PC-9 (cell line): ENCODE measurements around the gene NFE2L3. TPM values are rescaled to one million over a fixed set of nuclear protein-coding genes. Genes with fewer than 3 reads are reported as not detected.

ENCODE experiments used
- BruUV-seq: library from RNA; stranded (reverse); fragments of 400-500 nt; replicated peaks from 2 replicates; lab custom pipeline; 2021; lab: Mats Ljungman, UMichigan
- CTCF ChIA-PET: fragments of 300-600 bp; sonication (Branson Sonifier 250); formaldehyde crosslinking; loops from one replicate; lab custom pipeline; 2022; ENCODE audit warnings: antibody characterized with exemption; lab: Charles Lee
- POLR2A ChIA-PET: fragments of 300-600 bp; sonication (Branson Sonifier 250); formaldehyde crosslinking; loops from one replicate; lab custom pipeline; 2022; ENCODE audit warnings: antibody characterized with exemption; ENCODE audit not compliant: unreplicated experiment; lab: Charles Lee
- DNase-seq, 2 experiments: peaks; one replicate each; pipeline versions ENCODE4 v3.0.0 to v3.0.0-alpha.2; 2015 to 2022; ENCODE audit warnings: mixed read lengths in 1 of 2
- H2AFZ ChIP-seq: fragments of 200-600 bp; sonication (generic); 2 replicates; pipeline ENCODE4 v1.8.1; 2017; ENCODE audit warnings: antibody characterized with exemption
- H3F3A ChIP-seq: fragments of 200-600 bp; sonication (generic); 2 replicates; pipeline ENCODE4 v1.8.1; 2017; ENCODE audit warnings: antibody characterized with exemption, mild to moderate bottlenecking, low read depth; ENCODE audit not compliant: insufficient read depth
- H3K27ac ChIP-seq: fragments of 200-600 bp; sonication (generic); 2 replicates; pipeline ENCODE4 v1.6.1; 2016; ENCODE audit warnings: mixed run types
- H3K27me3 ChIP-seq: fragments of 200-600 bp; sonication (generic); 2 replicates; pipeline ENCODE4 v1.6.1; 2016; ENCODE audit warnings: low read depth, mixed run types; ENCODE audit not compliant: insufficient read depth
- H3K36me3 ChIP-seq: fragments of 200-600 bp; sonication (generic); 2 replicates; pipeline ENCODE4 v1.6.1; 2016; ENCODE audit warnings: low read depth, mixed run types
- H3K4me1 ChIP-seq: fragments of 200-600 bp; sonication (generic); replicated peaks from 2 replicates; pipeline ENCODE4 v1.6.1; 2016; ENCODE audit warnings: mixed run types; ENCODE audit not compliant: insufficient read depth
- H3K4me2 ChIP-seq: fragments of 200-600 bp; sonication (generic); 2 replicates; pipeline ENCODE4 v1.6.1; 2017; ENCODE audit warnings: mixed run types
- H3K4me3 ChIP-seq: fragments of 200-600 bp; sonication (generic); 2 replicates; pipeline ENCODE4 v1.6.1; 2016; ENCODE audit warnings: mixed run types
- H3K79me2 ChIP-seq: fragments of 200-600 bp; sonication (generic); 2 replicates; pipeline ENCODE4 v1.6.1; 2017; ENCODE audit warnings: low read depth, mixed run types
- H3K9me2 ChIP-seq: fragments of 200-600 bp; sonication (generic); 2 replicates; pipeline ENCODE4 v1.8.1; 2017; ENCODE audit warnings: mild to moderate bottlenecking; ENCODE audit not compliant: insufficient read depth
- H3K9me3 ChIP-seq: fragments of 200-600 bp; sonication (generic); 2 replicates; pipeline ENCODE4 v1.8.1; 2016; ENCODE audit warnings: low read depth; ENCODE audit not compliant: insufficient read depth
- H4K20me1 ChIP-seq: fragments of 200-600 bp; sonication (generic); 2 replicates; pipeline ENCODE4 v1.8.1; 2017; ENCODE audit not compliant: insufficient read depth
- CTCF ChIP-seq: fragments of 200-600 bp; sonication (generic); conservative IDR thresholded peaks from 2 replicates; pipeline ENCODE4 v1.6.1; 2017; ENCODE audit warnings: mixed run types, antibody characterized with exemption, mild to moderate bottlenecking, moderate library complexity
- EZH2 ChIP-seq: fragments of 200-600 bp; sonication (generic); IDR thresholded peaks from 2 replicates; pipeline ENCODE4 v1.8.0; 2017; ENCODE audit warnings: antibody characterized with exemption, low read depth
- intact Hi-C: fragments of 100-400 bp; cut with micrococcal nuclease; formaldehyde crosslinking; loops from one replicate; pipeline ENCODE4 v1.10.0; 2022; ENCODE audit not compliant: unreplicated experiment
- total RNA-seq: library from RNA; stranded (reverse); gene quantifications from 2 replicates; pipeline ENCODE4 v1.2.3, GENCODE V29; 2021

NFE2L3 gene
- total RNA-seq, 1 experiment from 2014 or later = 49.1 TPM

DNA sequence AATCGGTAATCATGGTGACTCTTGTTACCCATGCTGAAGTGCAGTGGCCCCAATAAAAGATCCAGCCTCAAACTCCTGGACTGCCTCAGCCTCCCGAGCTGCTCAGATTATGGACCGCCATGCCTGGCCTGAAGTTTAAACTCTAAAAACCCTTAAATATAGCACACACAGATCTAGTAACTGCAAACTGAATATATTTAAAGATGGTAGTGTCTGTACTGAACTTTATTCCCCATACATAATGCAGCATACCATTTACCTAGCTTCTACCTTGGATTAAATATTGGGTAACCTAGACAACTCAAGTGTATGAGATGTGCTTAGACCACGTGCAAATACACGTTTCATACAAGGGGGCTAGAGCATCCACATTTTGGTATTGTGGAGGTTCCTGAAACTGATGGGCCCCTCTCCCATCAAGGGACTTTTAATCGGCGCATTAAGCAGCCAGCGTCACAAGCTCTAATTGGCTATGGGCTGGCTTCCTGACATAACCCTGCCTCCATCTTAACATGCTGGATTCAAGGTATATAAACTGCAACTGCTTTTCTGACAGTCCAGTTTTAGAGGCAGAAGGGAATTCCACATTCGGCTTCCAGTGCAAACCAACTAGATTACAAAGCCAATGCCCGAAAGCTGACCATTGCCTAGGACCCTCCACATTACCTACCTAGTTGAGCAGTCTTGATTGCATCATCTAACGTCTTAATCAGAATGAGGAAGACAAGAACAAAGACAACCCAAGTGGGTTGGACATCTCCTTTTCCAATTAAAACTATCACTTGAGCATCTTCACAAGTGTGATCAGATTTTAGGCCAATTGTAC is 35.6 kb downstream of the NFE2L3 start:
- Histone ChIP-seq H3K4me2 (no peak overlapping the region), H3K4me3 (no peak overlapping the region), H3K27me3 (no peaks in the 10 kb centered on the region), H3F3A (peaks cover 100% of the 10 kb centered on the region), H4K20me1 (peaks cover 63% of the 10 kb centered on the region), H3K79me2 (peaks cover 40% of the 10 kb centered on the region), H3K9me3 (no peaks in the 10 kb centered on the region), H3K36me3 (peaks cover 66% of the 10 kb centered on the region), H3K4me1 (peaks cover 3% of the 10 kb centered on the region; the same call in 1 of the 2 replicates), H3K27ac (peak overlapping the region; percentile 41), H3K9me2 (no peaks in the 10 kb centered on the region), H2AFZ (no peak overlapping the region)
- no peak for TF ChIP-seq EZH2
- no peak for TF ChIP-seq CTCF
- intact Hi-C loops = no loop called here
- POLR2A ChIA-PET = interaction anchor here (0.6 to 0.9 kb wide), 2 partner anchors 21 to 120 kb away, joined by 6 to 15 read pairs; no protein-coding TSS in a partner anchor
- DNase-seq = no peak
- CTCF ChIA-PET = interaction anchor here (0.6 to 2.6 kb wide), 4 partner anchors 10 to 98 kb away, joined by 3 to 16 read pairs (median 3); partner anchors contain the start of gene NFE2L3
- TSS peak; percentile 0 for BruUV-seq

- intact Hi-C loops = no loop called here
- H3K4me1 ChIP-seq = peaks cover 11% of the 10 kb centered on the region
These were observed 36.4 kb downstream of the NFE2L3 start for GRCh38 chr7:26188206-26188956.

More at GRCh38 chr7:26188206-26188956, 36.4 kb downstream of the NFE2L3 start:
- H4K20me1 ChIP-seq = peaks cover 66% of the 10 kb centered on the region
- no TSS peak for BruUV-seq
- H3F3A ChIP-seq = peaks cover 100% of the 10 kb centered on the region
- H2AFZ ChIP-seq = no peak overlapping the region
- H3K36me3 ChIP-seq = peaks cover 74% of the 10 kb centered on the region
- no peaks in the 10 kb centered on the region for H3K27me3 ChIP-seq
- ChIA-PET CTCF (interaction anchor here (0.6 to 2.6 kb wide), 3 partner anchors 10 to 98 kb away, joined by 3 to 16 read pairs (median 3); partner anchors contain the start of gene NFE2L3), POLR2A (interaction anchor here (0.6 to 0.9 kb wide), 3 partner anchors 22 to 173 kb away, joined by 3 to 15 read pairs (median 6); no protein-coding TSS in a partner anchor)
- H3K4me3 ChIP-seq = no peak overlapping the region
- H3K9me3 ChIP-seq = no peaks in the 10 kb centered on the region
- no peaks in the 10 kb centered on the region for H3K9me2 ChIP-seq
- peaks cover 48% of the 10 kb centered on the region for H3K79me2 ChIP-seq
- no peak for DNase-seq
- H3K4me2 ChIP-seq = no peak overlapping the region
- TF ChIP-seq CTCF (no peak), EZH2 (no peak)
- peak overlapping the region; percentile 41 for H3K27ac ChIP-seq
